Keratinocyte (primary cell): Measurements from ENCODE around the gene TRAF1.

Experiments used
- CTCF ChIP-seq, 3 experiments: IDR thresholded peaks in 1 of 3; conservative IDR thresholded peaks in 1 of 3; optimal IDR thresholded peaks in 1 of 3; 2 replicates in 2 of 3; 3 replicates in 1 of 3; pipeline versions ENCODE3 to v1.5.1; 2011; ENCODE audit warnings: low read length in 3 of 3, mild to moderate bottlenecking in 3 of 3, moderate library complexity in 2 of 3, control low read depth in 1 of 3, inconsistent platforms in 1 of 3; ENCODE audit not compliant: insufficient read depth in 2 of 3; ENCODE audit errors: extremely low read depth in 1 of 3
- EZH2 ChIP-seq: IDR thresholded peaks from one replicate; pipeline ENCODE4 v1.6.1; 2012; ENCODE audit warnings: inconsistent platforms, mild to moderate bottlenecking, low read length, moderate library complexity

GRCh38 chr9:120872791-120873502 lies 53.6 kb downstream of the TRAF1 start:
- TF ChIP-seq CTCF (optimal IDR thresholded peaks at IDR 0.05 in 1 of 3, IDR thresholded peaks at IDR 0.05 in 1 of 3, conservative IDR thresholded peaks at IDR 0.05 in 1 of 3; ENCODE audit: extremely low read depth in 1 of 3, insufficient read depth in 2 of 3, low read length in 3 of 3), result no peak
- no peak for TF ChIP-seq EZH2
